ENCODE measurements around the gene MMP25.

DNA sequence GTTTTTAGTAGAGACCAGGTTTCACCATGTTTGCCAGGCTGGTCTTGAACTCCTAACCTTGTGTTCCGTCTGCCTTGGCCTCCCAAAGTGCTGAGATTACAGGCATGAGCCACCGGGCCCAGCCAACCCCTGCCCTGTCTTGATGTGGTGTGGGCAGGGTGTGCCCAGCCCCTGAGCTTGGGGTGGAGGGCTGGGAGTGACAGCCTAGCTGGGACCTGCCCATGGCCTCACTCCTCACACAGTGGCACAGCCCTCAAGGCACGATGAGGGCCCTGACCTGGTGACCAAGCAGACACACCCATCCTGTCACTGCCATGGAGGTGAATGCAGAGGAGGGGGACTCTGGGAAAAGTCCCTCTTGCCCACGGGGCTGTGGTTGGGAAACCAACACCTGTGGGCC, 22.1 kb downstream of the MMP25 start:
- TF ChIP-seq, protein P1, sequence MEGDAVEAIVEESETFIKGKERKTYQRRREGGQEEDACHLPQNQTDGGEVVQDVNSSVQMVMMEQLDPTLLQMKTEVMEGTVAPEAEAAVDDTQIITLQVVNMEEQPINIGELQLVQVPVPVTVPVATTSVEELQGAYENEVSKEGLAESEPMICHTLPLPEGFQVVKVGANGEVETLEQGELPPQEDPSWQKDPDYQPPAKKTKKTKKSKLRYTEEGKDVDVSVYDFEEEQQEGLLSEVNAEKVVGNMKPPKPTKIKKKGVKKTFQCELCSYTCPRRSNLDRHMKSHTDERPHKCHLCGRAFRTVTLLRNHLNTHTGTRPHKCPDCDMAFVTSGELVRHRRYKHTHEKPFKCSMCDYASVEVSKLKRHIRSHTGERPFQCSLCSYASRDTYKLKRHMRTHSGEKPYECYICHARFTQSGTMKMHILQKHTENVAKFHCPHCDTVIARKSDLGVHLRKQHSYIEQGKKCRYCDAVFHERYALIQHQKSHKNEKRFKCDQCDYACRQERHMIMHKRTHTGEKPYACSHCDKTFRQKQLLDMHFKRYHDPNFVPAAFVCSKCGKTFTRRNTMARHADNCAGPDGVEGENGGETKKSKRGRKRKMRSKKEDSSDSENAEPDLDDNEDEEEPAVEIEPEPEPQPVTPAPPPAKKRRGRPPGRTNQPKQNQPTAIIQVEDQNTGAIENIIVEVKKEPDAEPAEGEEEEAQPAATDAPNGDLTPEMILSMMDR (conservative IDR thresholded peaks at IDR 0.05 in 1 of 2, IDR thresholded peaks at IDR 0.05 in 1 of 2; ENCODE audit: extremely low read depth in 1 of 2, insufficient read depth in 1 of 2, low read depth in 1 of 2, low read length in 2 of 2), result no peak
- TF ChIP-seq EZH2 (IDR thresholded peaks at IDR 0.05; ENCODE audit: borderline replicate concordance, low read length), result no peak
